ENCODE data around the gene SPRR2D. TPM values are rescaled to one million over a fixed set of nuclear protein-coding genes. Genes with fewer than 3 reads are reported as not detected.

Gene SPRR2D
- total RNA-seq, 1 experiment from 2014 or later: not detected

DNA sequence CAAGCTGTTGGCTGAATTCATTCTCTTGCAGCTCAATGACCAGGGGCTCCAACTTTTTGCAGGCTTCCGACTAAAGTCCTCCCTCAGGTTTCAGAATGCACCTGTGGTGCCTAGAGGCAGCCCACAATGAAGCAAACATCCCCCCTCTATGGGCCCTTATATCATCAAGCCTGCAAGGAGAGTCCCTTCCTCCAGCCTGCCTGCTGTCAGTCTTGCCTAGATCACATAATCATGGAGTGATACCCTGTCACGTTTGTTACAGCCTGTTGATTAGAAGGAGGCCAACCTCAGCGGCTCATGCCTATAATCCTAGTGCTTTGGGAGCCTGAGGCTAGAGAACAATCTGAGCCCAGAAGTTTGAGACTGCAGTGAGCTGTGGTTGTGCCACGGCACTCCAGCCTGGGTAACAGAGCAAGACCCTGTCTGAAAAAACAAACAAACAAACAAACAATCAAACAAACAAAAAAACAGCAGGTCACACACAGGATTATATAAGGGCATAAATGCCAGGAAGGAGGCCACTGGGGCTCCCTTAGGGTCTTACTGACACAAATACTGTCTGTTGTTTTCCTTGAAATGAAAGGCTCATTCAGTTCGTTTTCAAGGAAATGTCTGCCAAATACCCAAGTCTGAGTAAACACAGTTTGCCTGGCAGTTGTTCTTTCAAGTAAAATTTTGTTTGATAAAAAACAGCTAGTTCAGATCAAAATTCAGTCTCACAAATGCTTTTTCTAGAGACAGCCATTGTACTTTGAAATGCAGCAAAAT is 44.1 kb downstream of the SPRR2D start:
- Histone ChIP-seq H3K27me3 (replicated peaks) (no peaks in the 10 kb centered on the region; the same call in 1 of the 2 replicates), H3K4me3 (no peak overlapping the region), H3K4me1 (replicated peaks) (no peaks in the 10 kb centered on the region), H3K36me3 (no peaks in the 10 kb centered on the region), H3K27ac (no peak overlapping the region), H3K9me3 (replicated peaks) (no peaks in the 10 kb centered on the region)
- no peak for DNase-seq (ENCODE audit: low read depth in 1 of 2, low spot score in 2 of 2)

DNA sequence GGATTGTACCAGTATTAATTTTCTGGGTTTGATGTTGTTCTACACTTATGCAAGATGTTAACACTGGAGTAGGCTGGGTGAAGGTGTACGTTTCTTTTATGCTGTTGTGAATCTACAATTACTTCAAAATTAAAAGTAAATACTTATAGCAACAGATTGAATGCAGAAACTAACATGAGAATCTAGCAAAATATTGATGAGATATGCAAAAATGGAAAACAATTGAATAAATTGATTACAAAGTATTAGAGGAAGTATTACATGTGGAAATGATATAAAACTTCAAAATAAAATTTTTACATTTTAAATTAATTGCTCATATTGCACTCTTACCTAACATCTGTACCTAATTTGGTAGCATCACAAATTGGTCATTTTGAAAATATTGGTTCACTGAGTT is 45.1 kb downstream of the SPRR2D start:
- Histone ChIP-seq H3K36me3 (no peaks in the 10 kb centered on the region), H3K27me3 (replicated peaks) (peaks cover 3% of the 10 kb centered on the region; the same call in 1 of the 2 replicates), H3K9me3 (replicated peaks) (no peaks in the 10 kb centered on the region), H3K4me3 (no peak overlapping the region), H3K4me1 (replicated peaks) (no peaks in the 10 kb centered on the region), H3K27ac (no peak overlapping the region)
- no peak for DNase-seq (ENCODE audit: low read depth in 1 of 2, low spot score in 2 of 2)

- no peaks in the 10 kb centered on the region for H3K4me1 ChIP-seq (replicated peaks)
- H3K27ac ChIP-seq: no peak overlapping the region
- no peak overlapping the region for H3K4me3 ChIP-seq
- H3K36me3 ChIP-seq: no peaks in the 10 kb centered on the region
- no peaks in the 10 kb centered on the region for H3K9me3 ChIP-seq (replicated peaks)
- no peak for DNase-seq (ENCODE audit: low read depth in 1 of 2, low spot score in 2 of 2)
- H3K27me3 ChIP-seq (replicated peaks): peaks cover 3% of the 10 kb centered on the region; the same call in 1 of the 2 replicates
Observed at GRCh38 chr1:152993186-152993585, 47.7 kb downstream of the SPRR2D start.

Other genes starting within 250 kb of the SPRR2D start
- not detected in 2 replicates for gene LCE1D, start 244.4 kb downstream of the SPRR2D start, total RNA-seq (2014; rRNA removed; shearing (Covaris generic))
- gene LCE1C, start 234.5 kb downstream of the SPRR2D start, total RNA-seq (2014; rRNA removed; shearing (Covaris generic)): not detected in 2 replicates
- gene LCE1B, start 229.1 kb downstream of the SPRR2D start, total RNA-seq (2014; rRNA removed; shearing (Covaris generic)): not detected in 2 replicates
- gene LCE1A, start 213.6 kb downstream of the SPRR2D start, total RNA-seq (2014; rRNA removed; shearing (Covaris generic)): not detected in 2 replicates
- not detected in 2 replicates for gene LCE6A, start 198.3 kb downstream of the SPRR2D start, total RNA-seq (2014; rRNA removed; shearing (Covaris generic))
- gene LCE7A, start 181.1 kb downstream of the SPRR2D start, total RNA-seq (2014; rRNA removed; shearing (Covaris generic)): not detected in 2 replicates
- not detected in 2 replicates for gene SMCP, start 162.8 kb downstream of the SPRR2D start, total RNA-seq (2014; rRNA removed; shearing (Covaris generic))
- not detected in 2 replicates for gene IVL, start 132.6 kb downstream of the SPRR2D start, total RNA-seq (2014; rRNA removed; shearing (Covaris generic))
- gene SPRR5, start 93.9 kb downstream of the SPRR2D start, total RNA-seq (2014; rRNA removed; shearing (Covaris generic)): not detected in 2 replicates
- gene SPRR4, start 70.5 kb downstream of the SPRR2D start, total RNA-seq (2014; rRNA removed; shearing (Covaris generic)): not detected in 2 replicates
- gene SPRR1A, start 57.0 kb downstream of the SPRR2D start, total RNA-seq (2014; rRNA removed; shearing (Covaris generic)): not detected in 2 replicates
- gene SPRR3, start 39.4 kb downstream of the SPRR2D start, total RNA-seq (2014; rRNA removed; shearing (Covaris generic)): not detected in 2 replicates
- not detected in 2 replicates for gene SPRR1B, start 9.9 kb downstream of the SPRR2D start, total RNA-seq (2014; rRNA removed; shearing (Covaris generic))
- not detected in 2 replicates for gene SPRR2A, start 16.4 kb upstream of the SPRR2D start, total RNA-seq (2014; rRNA removed; shearing (Covaris generic))
- not detected in 2 replicates for gene SPRR2B, start 30.5 kb upstream of the SPRR2D start, total RNA-seq (2014; rRNA removed; shearing (Covaris generic))
- not detected in 2 replicates for gene SPRR2E, start 53.4 kb upstream of the SPRR2D start, total RNA-seq (2014; rRNA removed; shearing (Covaris generic))
- gene SPRR2F, start 72.4 kb upstream of the SPRR2D start, total RNA-seq (2014; rRNA removed; shearing (Covaris generic)): not detected in 2 replicates
- gene SPRR2G, start 109.8 kb upstream of the SPRR2D start, total RNA-seq (2014; rRNA removed; shearing (Covaris generic)): not detected in 2 replicates
- not detected in 2 replicates for gene LELP1, start 162.3 kb upstream of the SPRR2D start, total RNA-seq (2014; rRNA removed; shearing (Covaris generic))
- not detected in 2 replicates for gene PRR9, start 176.5 kb upstream of the SPRR2D start, total RNA-seq (2014; rRNA removed; shearing (Covaris generic))
- not detected in 2 replicates for gene LORICRIN, start 218.6 kb upstream of the SPRR2D start, total RNA-seq (2014; rRNA removed; shearing (Covaris generic))

Data from SJSA1 (cell line).